Right hindlimb (tissue), 1 donor: ENCODE data around the gene PCED1A.
"Not testable (repeated sequence)": the region's sequence is repeated elsewhere in the genome, so short reads cannot be mapped to it uniquely, and the experiment has no call there.

Experiments used
- DNase-seq: peaks from one replicate; pipeline ENCODE4 v3.0.0-alpha.2; 2018

Gene PCED1A

GRCh38 chr20:2865630-2866029, 25.2 kb upstream of the PCED1A start:
- no peak for DNase-seq

- no peak for DNase-seq
Measured at GRCh38 chr20:2865101-2865500, 24.6 kb upstream of the PCED1A start.

GRCh38 chr20:2864626-2865025, 24.2 kb upstream of the PCED1A start:
- no peak for DNase-seq

- DNase-seq: no peak
Measured at GRCh38 chr20:2859330-2860121, 19.1 kb upstream of the PCED1A start.

- no peak for DNase-seq
Measured at GRCh38 chr20:2858591-2858990, 18.1 kb upstream of the PCED1A start.

- DNase-seq: no peak
Measured at GRCh38 chr20:2851086-2851485, 10.6 kb upstream of the PCED1A start.

GRCh38 chr20:2849529-2849928, 9.1 kb upstream of the PCED1A start:
- DNase-seq: no peak

GRCh38 chr20:2847802-2848201, 7.3 kb upstream of the PCED1A start:
- DNase-seq: no peak

GRCh38 chr20:2846698-2847097, 6.2 kb upstream of the PCED1A start:
- DNase-seq: no peak

- no peak for DNase-seq
Measured at GRCh38 chr20:2845607-2846006, 5.2 kb upstream of the PCED1A start.

GRCh38 chr20:2840967-2841531, 594 bp upstream of the PCED1A start:
- peak; percentile 87 for DNase-seq

- no peak for DNase-seq
Measured at GRCh38 chr20:2839732-2840137, 720 bp downstream of the PCED1A start.

GRCh38 chr20:2838847-2839671, 1.4 kb downstream of the PCED1A start:
- DNase-seq: no peak

GRCh38 chr20:2838170-2838797, 2.2 kb downstream of the PCED1A start:
- DNase-seq: no peak

- DNase-seq: no peak
Measured at GRCh38 chr20:2837221-2837960, 3.1 kb downstream of the PCED1A start.

- DNase-seq: no peak
Measured at GRCh38 chr20:2836035-2836434, 4.4 kb downstream of the PCED1A start.

- no peak for DNase-seq
Measured at GRCh38 chr20:2835331-2835796, 5.1 kb downstream of the PCED1A start.

GRCh38 chr20:2834401-2835110, 5.9 kb downstream of the PCED1A start:
- no peak for DNase-seq

- DNase-seq: no peak
Measured at GRCh38 chr20:2833761-2834160, 6.7 kb downstream of the PCED1A start.

- not testable (repeated sequence) for DNase-seq
Measured at GRCh38 chr20:2831206-2831605, 9.2 kb downstream of the PCED1A start.

GRCh38 chr20:2829376-2829775, 11.1 kb downstream of the PCED1A start:
- DNase-seq: no peak

GRCh38 chr20:2826655-2827054, 13.8 kb downstream of the PCED1A start:
- no peak for DNase-seq
